Measurements from ENCODE around the gene PPP2R5A. TPM values are rescaled to one million over a fixed set of nuclear protein-coding genes. Genes with fewer than 3 reads are reported as not detected.
"Not testable (repeated sequence)": the region's sequence is repeated elsewhere in the genome, so short reads cannot be mapped to it uniquely, and the experiment has no call there.

PPP2R5A gene
- total RNA-seq, 2 donors from 2014 or later = 52.1 to 52.4 TPM

GRCh38 chr1:212321031-212321430, 35.8 kb downstream of the PPP2R5A start:
- not testable (repeated sequence) for H3K27me3 Mint-ChIP-seq; H3K36me3 Mint-ChIP-seq (ENCODE audit: low read depth); ATAC-seq; H3K27ac Mint-ChIP-seq; DNase-seq; H3K4me3 Mint-ChIP-seq; H3K9me3 ChIP-seq (ENCODE audit: control insufficient read depth, low read length, poor library complexity, severe bottlenecking)
- H3K4me1 Mint-ChIP-seq = peaks cover 27% of the 10 kb centered on the region

- Mint-ChIP-seq H3K27me3 (no peaks in the 10 kb centered on the region), H3K36me3 (ENCODE audit: low read depth) (no peaks in the 10 kb centered on the region), H3K4me1 (peaks cover 13% of the 10 kb centered on the region), H3K4me3 (no peak overlapping the region), H3K27ac (no peak overlapping the region)
- DNase-seq (no peak), ATAC-seq (no peak)
- no peaks in the 10 kb centered on the region for H3K9me3 ChIP-seq (ENCODE audit: control insufficient read depth, low read length, poor library complexity, severe bottlenecking)
These were observed 37.9 kb downstream of the PPP2R5A start for GRCh38 chr1:212323066-212323465.

GRCh38 chr1:212326541-212326940, 41.3 kb downstream of the PPP2R5A start:
- DNase-seq (no peak), ATAC-seq (no peak)
- Mint-ChIP-seq H3K4me1 (peaks cover 17% of the 10 kb centered on the region), H3K27me3 (no peaks in the 10 kb centered on the region), H3K27ac (peak overlapping the region; percentile 47), H3K4me3 (no peak overlapping the region), H3K36me3 (ENCODE audit: low read depth) (peaks cover 3% of the 10 kb centered on the region)
- no peaks in the 10 kb centered on the region for H3K9me3 ChIP-seq (ENCODE audit: control insufficient read depth, low read length, poor library complexity, severe bottlenecking)

- no peak for DNase-seq
- Mint-ChIP-seq H3K4me1 (peaks cover 17% of the 10 kb centered on the region), H3K27me3 (no peaks in the 10 kb centered on the region), H3K36me3 (ENCODE audit: low read depth) (peaks cover 3% of the 10 kb centered on the region), H3K4me3 (no peak overlapping the region), H3K27ac (peak overlapping the region; percentile 69)
- ATAC-seq = no peak
- H3K9me3 ChIP-seq (ENCODE audit: control insufficient read depth, low read length, poor library complexity, severe bottlenecking) = no peaks in the 10 kb centered on the region
These were observed 43.0 kb downstream of the PPP2R5A start for GRCh38 chr1:212328248-212328647.

GRCh38 chr1:212329105-212329504, 43.9 kb downstream of the PPP2R5A start:
- Mint-ChIP-seq H3K27ac (no peak overlapping the region), H3K4me3 (no peak overlapping the region), H3K4me1 (peaks cover 14% of the 10 kb centered on the region), H3K27me3 (no peaks in the 10 kb centered on the region), H3K36me3 (ENCODE audit: low read depth) (peaks cover 6% of the 10 kb centered on the region)
- H3K9me3 ChIP-seq (ENCODE audit: control insufficient read depth, low read length, poor library complexity, severe bottlenecking) = no peaks in the 10 kb centered on the region
- ATAC-seq (no peak), DNase-seq (no peak)

- Mint-ChIP-seq H3K4me3 (no peak overlapping the region), H3K4me1 (peaks cover 13% of the 10 kb centered on the region), H3K36me3 (ENCODE audit: low read depth) (no peaks in the 10 kb centered on the region), H3K27ac (peak overlapping the region; percentile 34), H3K27me3 (no peaks in the 10 kb centered on the region)
- ATAC-seq (no peak), DNase-seq (no peak)
- no peaks in the 10 kb centered on the region for H3K9me3 ChIP-seq (ENCODE audit: control insufficient read depth, low read length, poor library complexity, severe bottlenecking)
These were observed 55.9 kb downstream of the PPP2R5A start for GRCh38 chr1:212341090-212341489.

- ATAC-seq (no peak), DNase-seq (no peak)
- Mint-ChIP-seq H3K4me3 (no peak overlapping the region), H3K27me3 (no peaks in the 10 kb centered on the region), H3K27ac (no peak overlapping the region), H3K4me1 (peaks cover 7% of the 10 kb centered on the region), H3K36me3 (ENCODE audit: low read depth) (no peaks in the 10 kb centered on the region)
- no peaks in the 10 kb centered on the region for H3K9me3 ChIP-seq (ENCODE audit: control insufficient read depth, low read length, poor library complexity, severe bottlenecking)
These were observed 59.7 kb downstream of the PPP2R5A start for GRCh38 chr1:212344905-212345304.

- no peaks in the 10 kb centered on the region for H3K36me3 Mint-ChIP-seq (ENCODE audit: low read depth)
These were observed 61.4 kb downstream of the PPP2R5A start for GRCh38 chr1:212346601-212347000.

GRCh38 chr1:212351588-212352362, 66.6 kb downstream of the PPP2R5A start:
- Mint-ChIP-seq H3K27ac (peak overlapping the region; percentile 78), H3K36me3 (ENCODE audit: low read depth) (no peaks in the 10 kb centered on the region), H3K27me3 (no peaks in the 10 kb centered on the region), H3K4me3 (no peak overlapping the region), H3K4me1 (peaks cover 4% of the 10 kb centered on the region)
- H3K9me3 ChIP-seq (ENCODE audit: control insufficient read depth, low read length, poor library complexity, severe bottlenecking) = no peaks in the 10 kb centered on the region
- ATAC-seq = no peak
- DNase-seq = no peak

More at GRCh38 chr1:212346601-212347000, 61.4 kb downstream of the PPP2R5A start:
- H3K9me3 ChIP-seq (ENCODE audit: control insufficient read depth, low read length, poor library complexity, severe bottlenecking) = no peaks in the 10 kb centered on the region
- H3K27ac Mint-ChIP-seq = peak overlapping the region; percentile 39
- DNase-seq = no peak
- peaks cover 2% of the 10 kb centered on the region for H3K4me1 Mint-ChIP-seq
- no peak for ATAC-seq
- no peaks in the 10 kb centered on the region for H3K27me3 Mint-ChIP-seq
- H3K4me3 Mint-ChIP-seq = no peak overlapping the region

- Mint-ChIP-seq H3K36me3 (ENCODE audit: low read depth) (peaks cover 1% of the 10 kb centered on the region), H3K27ac (peak overlapping the region; percentile 78)
- no peak for ATAC-seq
These were observed 68.0 kb downstream of the PPP2R5A start for GRCh38 chr1:212353181-212353580.

GRCh38 chr1:212354464-212354863, 69.3 kb downstream of the PPP2R5A start:
- Mint-ChIP-seq H3K4me1 (peaks cover 2% of the 10 kb centered on the region), H3K27ac (no peak overlapping the region), H3K36me3 (ENCODE audit: low read depth) (peaks cover 3% of the 10 kb centered on the region), H3K27me3 (no peaks in the 10 kb centered on the region), H3K4me3 (no peak overlapping the region)
- DNase-seq = no peak
- H3K9me3 ChIP-seq (ENCODE audit: control insufficient read depth, low read length, poor library complexity, severe bottlenecking) = no peaks in the 10 kb centered on the region
- ATAC-seq = no peak

More at GRCh38 chr1:212353181-212353580, 68.0 kb downstream of the PPP2R5A start:
- H3K4me1 Mint-ChIP-seq = peaks cover 2% of the 10 kb centered on the region
- no peak overlapping the region for H3K4me3 Mint-ChIP-seq
- H3K9me3 ChIP-seq (ENCODE audit: control insufficient read depth, low read length, poor library complexity, severe bottlenecking) = no peaks in the 10 kb centered on the region
- H3K27me3 Mint-ChIP-seq = no peaks in the 10 kb centered on the region
- no peak for DNase-seq

GRCh38 chr1:212355230-212355969, 70.2 kb downstream of the PPP2R5A start:
- peaks cover 8% of the 10 kb centered on the region for H3K36me3 Mint-ChIP-seq (ENCODE audit: low read depth)
- H3K27me3 Mint-ChIP-seq = no peaks in the 10 kb centered on the region
- no peak for ATAC-seq
- no peak for DNase-seq
- H3K9me3 ChIP-seq (ENCODE audit: control insufficient read depth, low read length, poor library complexity, severe bottlenecking) = no peaks in the 10 kb centered on the region
- peaks cover 5% of the 10 kb centered on the region for H3K4me1 Mint-ChIP-seq
- no peak overlapping the region for H3K4me3 Mint-ChIP-seq
- H3K27ac Mint-ChIP-seq = no peak overlapping the region

GRCh38 chr1:212359794-212360479, 74.7 kb downstream of the PPP2R5A start:
- H3K27me3 Mint-ChIP-seq = no peaks in the 10 kb centered on the region
- peak overlapping the region; percentile 83 for H3K27ac Mint-ChIP-seq
- peaks cover 3% of the 10 kb centered on the region for H3K4me1 Mint-ChIP-seq
- H3K36me3 Mint-ChIP-seq (ENCODE audit: low read depth) = peaks cover 8% of the 10 kb centered on the region
- H3K4me3 Mint-ChIP-seq = no peak overlapping the region
- no peaks in the 10 kb centered on the region for H3K9me3 ChIP-seq (ENCODE audit: control insufficient read depth, low read length, poor library complexity, severe bottlenecking)
- ATAC-seq = no peak
- no peak for DNase-seq

All from T-helper 17 cell (primary cell).